ENCODE data around the gene KMT2E. TPM values are rescaled to one million over a fixed set of nuclear protein-coding genes. Genes with fewer than 3 reads are reported as not detected.

KMT2E gene
- total and polyA plus RNA-seq, 2 experiments from 2014 or later, result 78.4 to 131 TPM

DNA sequence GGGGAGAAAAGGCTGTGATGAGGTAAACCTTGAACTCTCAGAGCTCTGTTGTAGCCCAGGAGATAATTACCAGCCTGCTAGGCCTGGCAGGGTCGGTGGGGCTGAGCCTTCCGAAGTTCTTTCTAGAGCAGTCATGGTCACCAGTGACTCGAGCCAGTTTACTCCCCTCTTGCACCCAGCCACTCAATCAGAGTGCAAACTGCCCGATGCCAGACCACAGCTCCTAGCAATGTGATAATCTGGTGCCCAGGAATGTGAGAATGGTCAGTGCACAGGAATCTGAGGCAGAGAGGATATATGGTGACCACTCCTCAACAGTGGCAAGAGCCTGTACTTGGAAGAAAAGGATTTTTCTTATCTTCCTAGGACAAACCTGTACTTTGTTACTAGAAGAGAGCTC lies 46.4 kb upstream of the KMT2E start:
- TF ChIP-seq, protein P1, sequence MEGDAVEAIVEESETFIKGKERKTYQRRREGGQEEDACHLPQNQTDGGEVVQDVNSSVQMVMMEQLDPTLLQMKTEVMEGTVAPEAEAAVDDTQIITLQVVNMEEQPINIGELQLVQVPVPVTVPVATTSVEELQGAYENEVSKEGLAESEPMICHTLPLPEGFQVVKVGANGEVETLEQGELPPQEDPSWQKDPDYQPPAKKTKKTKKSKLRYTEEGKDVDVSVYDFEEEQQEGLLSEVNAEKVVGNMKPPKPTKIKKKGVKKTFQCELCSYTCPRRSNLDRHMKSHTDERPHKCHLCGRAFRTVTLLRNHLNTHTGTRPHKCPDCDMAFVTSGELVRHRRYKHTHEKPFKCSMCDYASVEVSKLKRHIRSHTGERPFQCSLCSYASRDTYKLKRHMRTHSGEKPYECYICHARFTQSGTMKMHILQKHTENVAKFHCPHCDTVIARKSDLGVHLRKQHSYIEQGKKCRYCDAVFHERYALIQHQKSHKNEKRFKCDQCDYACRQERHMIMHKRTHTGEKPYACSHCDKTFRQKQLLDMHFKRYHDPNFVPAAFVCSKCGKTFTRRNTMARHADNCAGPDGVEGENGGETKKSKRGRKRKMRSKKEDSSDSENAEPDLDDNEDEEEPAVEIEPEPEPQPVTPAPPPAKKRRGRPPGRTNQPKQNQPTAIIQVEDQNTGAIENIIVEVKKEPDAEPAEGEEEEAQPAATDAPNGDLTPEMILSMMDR (IDR thresholded peaks at IDR 0.05; ENCODE audit: low read depth, low read length), result no peak
- Histone ChIP-seq H3K27me3 (no peaks in the 10 kb centered on the region), H3K4me3 (no peak overlapping the region), H3K36me3 (no peaks in the 10 kb centered on the region), H3K27ac (no peak overlapping the region), H3K9me3 (ENCODE audit: low read depth) (no peaks in the 10 kb centered on the region), H3K4me1 (ENCODE audit: low read depth) (no peaks in the 10 kb centered on the region)
- DNase-seq (ENCODE audit: low read depth in 1 of 2, low spot score in 1 of 2), result peak in 1 of 2 donors; percentile 78

DNA sequence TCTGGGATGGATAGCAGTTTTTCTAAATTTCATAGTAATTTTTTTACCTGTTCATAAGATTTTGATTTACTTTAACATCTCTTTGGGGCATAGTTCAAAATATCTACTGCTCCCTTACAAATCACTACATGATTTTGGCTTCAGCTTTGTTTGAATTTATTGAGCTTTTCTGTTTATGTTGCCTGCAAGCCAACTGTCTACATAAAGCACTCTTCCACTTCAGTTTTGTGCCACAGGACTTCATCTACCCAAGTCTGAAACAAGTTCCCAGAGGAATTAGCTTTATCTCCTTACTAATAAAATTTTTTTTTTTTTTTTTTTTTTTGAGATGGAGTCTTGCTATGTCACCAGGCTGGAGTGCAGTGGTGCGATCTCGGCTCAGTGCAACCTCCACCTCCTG lies 45.4 kb upstream of the KMT2E start:
- Histone ChIP-seq H3K27ac (no peak overlapping the region), H3K36me3 (no peaks in the 10 kb centered on the region), H3K4me3 (no peak overlapping the region), H3K27me3 (no peaks in the 10 kb centered on the region), H3K9me3 (ENCODE audit: low read depth) (no peaks in the 10 kb centered on the region), H3K4me1 (ENCODE audit: low read depth) (no peaks in the 10 kb centered on the region)
- TF ChIP-seq, protein P1 (IDR thresholded peaks at IDR 0.05; ENCODE audit: low read depth, low read length), result no peak
- DNase-seq (ENCODE audit: low read depth in 1 of 2, low spot score in 1 of 2), result no peak

DNA sequence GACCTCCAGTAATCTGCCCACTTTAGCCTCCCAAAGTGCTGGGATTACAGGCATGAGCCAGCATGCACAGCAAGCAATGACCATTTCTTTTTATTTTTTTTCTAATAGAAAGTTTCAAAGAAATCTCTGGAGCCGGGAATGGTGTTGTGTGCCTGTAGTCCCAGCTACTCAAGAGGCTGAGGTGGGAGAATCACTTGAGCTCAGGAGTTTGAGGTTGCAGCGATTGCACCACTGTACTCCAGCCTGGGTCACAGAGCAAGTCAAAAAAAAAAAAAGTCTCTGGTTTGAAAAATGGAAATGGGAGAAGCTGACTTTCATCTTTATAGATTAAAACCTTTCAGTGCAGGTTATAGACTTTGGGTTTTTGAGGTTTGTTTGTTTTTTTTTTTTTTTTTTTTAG lies 44.8 kb upstream of the KMT2E start:
- Histone ChIP-seq H3K36me3 (no peaks in the 10 kb centered on the region), H3K4me3 (no peak overlapping the region), H3K4me1 (ENCODE audit: low read depth) (no peaks in the 10 kb centered on the region), H3K9me3 (ENCODE audit: low read depth) (no peaks in the 10 kb centered on the region), H3K27ac (no peak overlapping the region), H3K27me3 (no peaks in the 10 kb centered on the region)
- TF ChIP-seq, protein P1 (IDR thresholded peaks at IDR 0.05; ENCODE audit: low read depth, low read length), result no peak
- DNase-seq (ENCODE audit: low read depth in 1 of 2, low spot score in 1 of 2), result no peak

DNA sequence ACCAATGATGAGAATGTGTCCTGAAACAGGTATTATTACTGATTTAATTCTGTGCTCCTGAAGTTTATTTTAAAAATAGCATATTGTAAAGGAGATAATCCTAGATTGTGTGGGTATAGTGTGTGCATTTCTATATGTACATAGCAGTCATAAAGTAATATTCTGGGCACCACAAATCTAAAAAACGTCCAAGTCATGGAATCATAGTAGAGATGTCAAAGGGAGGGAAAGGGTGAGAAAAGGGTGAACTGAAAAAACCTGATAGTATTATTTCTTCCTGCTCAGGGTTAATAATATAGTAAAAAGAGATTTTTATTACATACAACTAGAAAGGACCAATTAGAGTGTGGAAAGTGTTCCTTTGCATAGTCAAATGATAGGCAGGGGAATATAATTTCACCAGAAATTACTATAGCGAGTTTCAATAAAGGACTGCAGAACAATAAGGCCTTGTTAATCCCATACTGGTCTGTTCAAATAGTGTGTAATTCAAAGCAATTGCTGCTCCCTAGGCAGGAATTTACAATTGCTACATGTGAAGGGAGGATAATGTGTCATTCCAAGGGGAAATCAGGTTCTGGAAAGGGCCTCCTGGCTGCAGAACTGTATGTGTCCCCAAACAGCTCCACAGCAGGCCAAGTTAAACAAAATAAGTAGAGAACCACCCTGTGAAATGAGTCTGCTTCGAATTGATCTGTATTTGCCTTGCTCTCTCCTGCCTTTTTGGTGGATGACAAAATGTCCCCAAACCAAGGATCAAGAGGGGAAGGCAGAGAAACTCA lies 42.5 kb upstream of the KMT2E start:
- TF ChIP-seq, protein P1 (IDR thresholded peaks at IDR 0.05; ENCODE audit: low read depth, low read length), result no peak
- H3K36me3 ChIP-seq, result no peaks in the 10 kb centered on the region
- no peaks in the 10 kb centered on the region for H3K27me3 ChIP-seq
- no peak overlapping the region for H3K4me3 ChIP-seq
- H3K4me1 ChIP-seq (ENCODE audit: low read depth), result no peaks in the 10 kb centered on the region
- H3K27ac ChIP-seq, result no peak overlapping the region
- no peaks in the 10 kb centered on the region for H3K9me3 ChIP-seq (ENCODE audit: low read depth)
- DNase-seq (ENCODE audit: low read depth in 1 of 2, low spot score in 1 of 2), result peak in 1 of 2 donors; percentile 59

DNA sequence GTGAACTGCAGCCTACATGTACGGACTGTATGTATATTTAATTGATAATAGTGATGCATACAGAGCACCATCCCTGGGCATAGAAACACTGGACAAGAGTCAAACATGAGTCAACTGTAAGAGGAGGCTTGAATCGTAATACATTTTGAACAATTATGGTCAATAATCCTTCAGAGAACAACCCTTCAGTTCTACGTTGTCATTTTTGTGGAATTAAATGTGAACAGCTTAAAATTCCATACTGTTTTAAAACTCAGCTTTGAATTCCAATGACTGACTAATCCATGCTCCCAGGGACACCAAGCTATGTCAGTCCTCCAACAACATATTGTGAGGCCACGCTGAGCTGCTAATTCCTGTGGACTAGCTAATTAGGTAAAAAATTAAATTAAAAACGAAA lies 41.5 kb upstream of the KMT2E start:
- Histone ChIP-seq H3K27me3 (no peaks in the 10 kb centered on the region), H3K27ac (no peak overlapping the region)

More for the DNA sequence above, 41.5 kb upstream of the KMT2E start:
- Histone ChIP-seq H3K4me1 (ENCODE audit: low read depth) (no peaks in the 10 kb centered on the region), H3K9me3 (ENCODE audit: low read depth) (no peaks in the 10 kb centered on the region), H3K4me3 (no peak overlapping the region), H3K36me3 (no peaks in the 10 kb centered on the region)
- TF ChIP-seq, protein P1 (IDR thresholded peaks at IDR 0.05; ENCODE audit: low read depth, low read length), result no peak
- no peak for DNase-seq (ENCODE audit: low read depth in 1 of 2, low spot score in 1 of 2)
